HepG2 (cell line): ENCODE data around the gene ALDOA. TPM values are rescaled to one million over a fixed set of nuclear protein-coding genes. Genes with fewer than 3 reads are reported as not detected.

Source experiments
- ATAC-seq: fragments of 200-7000 bp; cut with Tn5 transposase; 3 replicates; pipeline ENCODE4 v1.9.1; 2020; ENCODE audit warnings: mild to moderate bottlenecking, moderate library complexity
- BruUV-seq: library from RNA; stranded (reverse); fragments of 400-500 nt; replicated peaks from 2 replicates; lab custom pipeline; 2021; lab: Mats Ljungman, UMichigan
- CTCF ChIA-PET: fragments of 300-600 bp; formaldehyde crosslinking; extraction: SDS; loops from one replicate; lab custom pipeline; 2021; ENCODE audit warnings: low total read pairs, inconsistent platforms, low intra/inter-chr PET ratio; lab: Yijun Ruan, JAX
- POLR2A ChIA-PET: fragments of 350-600 bp; sonication (Branson Sonifier 250); formaldehyde crosslinking; loops from one replicate; lab custom pipeline; 2020; ENCODE audit warnings: antibody characterized with exemption, inconsistent platforms; lab: Yijun Ruan, JAX
- DNase-seq: peaks from one replicate; pipeline ENCODE4 v3.0.0-alpha.2; 2015; ENCODE audit warnings: low spot score
- FAIRE-seq: peaks from 3 replicates; lab custom pipeline; 2011; peaks lifted over from hg19 to GRCh38; lab: Jason Lieb, UNC
- H2AFZ ChIP-seq: one replicate; pipeline ENCODE4 v1.6.1; 2011; ENCODE audit warnings: low read length, inconsistent platforms
- H3K27ac ChIP-seq: fragments of 300-600 bp; 3 replicates; pipeline ENCODE4 v1.8.0; 2011; ENCODE audit warnings: mixed run types, mild to moderate bottlenecking, mixed read lengths, low read length, inconsistent platforms; ENCODE audit not compliant: insufficient read depth; ENCODE audit errors: extremely low read length
- H3K27me3 ChIP-seq, 2 experiments: fragments of 200-600 bp in 1 of 2; 2 replicates in 1 of 2; 3 replicates in 1 of 2; pipeline versions ENCODE4 v1.6.0 to v1.8.0; 2011; ENCODE audit warnings: low read length in 2 of 2, mild to moderate bottlenecking in 2 of 2, moderate library complexity in 2 of 2, inconsistent platforms in 1 of 2; ENCODE audit not compliant: insufficient read depth in 2 of 2, control insufficient read depth in 1 of 2
- H3K36me3 ChIP-seq, 2 experiments: fragments of 200-600 bp in 1 of 2; replicated peaks in 1 of 2; 2 replicates in 1 of 2; 3 replicates in 1 of 2; pipeline versions ENCODE4 v1.5.1 to v1.8.0; 2011; ENCODE audit warnings: low read length in 2 of 2, inconsistent platforms in 1 of 2; ENCODE audit not compliant: insufficient read depth in 2 of 2, control insufficient read depth in 1 of 2
- H3K4me1 ChIP-seq: 2 replicates; pipeline ENCODE4 v1.5.1; 2012; ENCODE audit warnings: low read length, inconsistent platforms; ENCODE audit not compliant: insufficient read depth
- H3K4me2 ChIP-seq: 2 replicates; pipeline ENCODE4 v1.6.0; 2011; ENCODE audit warnings: low read depth, low read length, inconsistent platforms
- H3K4me3 ChIP-seq, 3 experiments: fragments of 200-600 bp in 1 of 3; sonication (generic), shearing (Covaris generic) in 1 of 3; replicated peaks in 1 of 3; 2 replicates each; pipeline ENCODE4 v1.5.1; 2011 to 2016; ENCODE audit warnings: low read length in 3 of 3, inconsistent platforms in 2 of 3, low read depth in 2 of 3, mild to moderate bottlenecking in 2 of 3, control low read depth in 1 of 3, mixed read lengths in 1 of 3; ENCODE audit not compliant: insufficient read depth in 1 of 3
- H3K79me2 ChIP-seq: one replicate; pipeline ENCODE4 v1.6.1; 2011; ENCODE audit warnings: low read length, inconsistent platforms; ENCODE audit not compliant: insufficient read depth
- H3K9ac ChIP-seq: 2 replicates; pipeline ENCODE4 v1.6.0; 2011; ENCODE audit warnings: mild to moderate bottlenecking, low read depth, low read length, inconsistent platforms; ENCODE audit not compliant: insufficient read depth
- H3K9me3 ChIP-seq: 2 replicates; pipeline ENCODE4 v1.5.1; 2012; ENCODE audit warnings: mild to moderate bottlenecking, low read length
- H4K20me1 ChIP-seq: 2 replicates; pipeline ENCODE4 v1.6.0; 2011; ENCODE audit warnings: inconsistent platforms, mild to moderate bottlenecking, low read length, moderate library complexity; ENCODE audit not compliant: insufficient read depth
- ATM ChIP-seq: fragments of 450-650 bp; IDR thresholded peaks from 2 replicates; pipeline ENCODE4 v1.7.1; 2017; ENCODE audit warnings: mild to moderate bottlenecking, borderline replicate concordance
- FOXO4 ChIP-seq: sonication (generic); formaldehyde crosslinking; conservative IDR thresholded peaks from 2 replicates; pipeline ENCODE4 v1.8.1; 2023; ENCODE audit warnings: missing genetic modification reagents
- GZF1 ChIP-seq: sonication (generic); formaldehyde crosslinking; IDR thresholded peaks from 2 replicates; pipeline ENCODE4 v1.5.1; 2020; ENCODE audit warnings: mild to moderate bottlenecking, missing genetic modification reagents
- HNRNPL ChIP-seq: fragments of 200-400 bp; formaldehyde crosslinking; IDR thresholded peaks from 2 replicates; pipeline ENCODE4 v1.6.1; 2017; ENCODE audit warnings: mild to moderate bottlenecking, low read depth, low read length
- IKZF1 ChIP-seq: fragments of 450-650 bp; IDR thresholded peaks from 2 replicates; pipeline ENCODE4 v1.7.1; 2016
- KDM4B ChIP-seq: sonication (generic); formaldehyde crosslinking; IDR thresholded peaks from 2 replicates; pipeline ENCODE4 v1.4.0; 2020; ENCODE audit warnings: missing genetic modification reagents
- KDM5A ChIP-seq: fragments of 200-600 bp; sonication (generic); IDR thresholded peaks from 2 replicates; pipeline ENCODE4 v1.7.0; 2018; ENCODE audit warnings: antibody characterized with exemption, mild to moderate bottlenecking, low read length, borderline replicate concordance
- LCORL ChIP-seq, 2 experiments: fragments of 450-650 bp in 1 of 2; sonication (generic) in 1 of 2; formaldehyde crosslinking in 1 of 2; IDR thresholded peaks; 2 replicates each; pipeline versions ENCODE4 v1.5.0 to v1.6.1; 2017 to 2020; ENCODE audit warnings: antibody characterized with exemption in 1 of 2, missing genetic modification reagents in 1 of 2
- MIER2 ChIP-seq: IDR thresholded peaks from 2 replicates; pipeline ENCODE4 v1.6.1; 2016; ENCODE audit warnings: missing biosample characterization, missing genetic modification reagents
- MYNN ChIP-seq: sonication (generic); formaldehyde crosslinking; IDR thresholded peaks from 2 replicates; pipeline ENCODE4 v1.4.0; 2020; ENCODE audit warnings: mild to moderate bottlenecking, low read depth, missing genetic modification reagents
- NFE2 ChIP-seq: sonication (generic); formaldehyde crosslinking; IDR thresholded peaks from 2 replicates; pipeline ENCODE4 v1.4.0; 2020; ENCODE audit warnings: missing genetic modification reagents
- RBM22 ChIP-seq: fragments of 200-400 bp; formaldehyde crosslinking; optimal IDR thresholded peaks from 2 replicates; pipeline ENCODE3; 2017; ENCODE audit warnings: mild to moderate bottlenecking, low read length, moderate library complexity
- RNF2 ChIP-seq: fragments of 450-650 bp; conservative IDR thresholded peaks from 2 replicates; pipeline ENCODE4 v1.6.1; 2016; ENCODE audit warnings: low read depth
- SMARCC2 ChIP-seq: fragments of 450-650 bp; IDR thresholded peaks from 2 replicates; pipeline ENCODE4 v1.6.1; 2017; ENCODE audit warnings: antibody characterized with exemption, mild to moderate bottlenecking
- SP4 ChIP-seq: sonication (generic); formaldehyde crosslinking; IDR thresholded peaks from 2 replicates; pipeline ENCODE4 v1.8.1; 2023; ENCODE audit warnings: mild to moderate bottlenecking, missing genetic modification reagents
- ZNF432 ChIP-seq: sonication (generic); formaldehyde crosslinking; IDR thresholded peaks from 2 replicates; pipeline ENCODE4 v1.5.0; 2020; ENCODE audit warnings: missing genetic modification reagents, mild to moderate bottlenecking, borderline replicate concordance
- ZNF530 ChIP-seq: sonication (generic); formaldehyde crosslinking; IDR thresholded peaks from 2 replicates; pipeline ENCODE4 v1.5.0; 2020; ENCODE audit warnings: low read depth, mild to moderate bottlenecking, missing genetic modification reagents
- ZNF607 ChIP-seq: sonication (generic); formaldehyde crosslinking; IDR thresholded peaks from 2 replicates; pipeline ENCODE4 v1.5.1; 2020; ENCODE audit warnings: missing genetic modification reagents, mild to moderate bottlenecking, borderline replicate concordance
- ZNF616 ChIP-seq: sonication (generic); formaldehyde crosslinking; IDR thresholded peaks from 2 replicates; pipeline ENCODE4 v1.5.0; 2020; ENCODE audit warnings: low read depth, mild to moderate bottlenecking, missing genetic modification reagents
- WGBS: methylation state at CpG from one replicate; pipeline ENCODE4 v1.1.6; 2017; ENCODE audit warnings: low lambda C conversion rate; 5-methylcytosine and 5-hydroxymethylcytosine counted together
- in situ Hi-C: cut with HindIII; loops from 2 replicates; pipeline ENCODE4 v1.10.0; 2017; ENCODE audit warnings: low pct_unique_long_range_greater_than_20kb; ENCODE audit not compliant: extremely low pct_ligation_motif_present
- intact Hi-C: fragments of 100-400 bp; cut with micrococcal nuclease; formaldehyde crosslinking; loops from one replicate; pipeline ENCODE4 v1.10.0; 2022; ENCODE audit not compliant: unreplicated experiment
- polyA plus RNA-seq, 8 experiments: library from polyadenylated mRNA; depleted of rRNA in 3 of 8; stranded (reverse) in 7 of 8; unstranded in 1 of 8; fragments of >200 nt; fragmentation: Illumina TruSeq in 4 of 8; extraction: Trizol in 4 of 8; gene quantifications; 2 replicates each; pipeline versions ENCODE4 v1.2.1 to v1.2.3, GENCODE V29; 2011 to 2016; ENCODE audit warnings: low read depth in 4 of 8, missing spikeins in 1 of 8, mixed read lengths in 1 of 8; ENCODE audit not compliant: insufficient read depth in 1 of 8
- total RNA-seq, 5 experiments: library from RNA; depleted of rRNA; stranded (reverse); fragments of >200 nt; fragmentation: Illumina TruSeq; extraction: Trizol; gene quantifications; 2 replicates each; pipeline ENCODE4 v1.2.3, GENCODE V29; 2016; ENCODE audit warnings: low read depth in 1 of 5
- TF ChIP-seq, protein P1 (sequence below): IDR thresholded peaks from 2 replicates; pipeline ENCODE4 v1.6.1; 2016; ENCODE audit warnings: mild to moderate bottlenecking, missing biosample characterization, missing genetic modification reagents

The ALDOA gene
- total and polyA plus RNA-seq, 2 of the 13 experiments (the other 11 are each of a cell fraction or from before 2014, with no cell fraction given), result 925 to 1,884 TPM

DNA sequence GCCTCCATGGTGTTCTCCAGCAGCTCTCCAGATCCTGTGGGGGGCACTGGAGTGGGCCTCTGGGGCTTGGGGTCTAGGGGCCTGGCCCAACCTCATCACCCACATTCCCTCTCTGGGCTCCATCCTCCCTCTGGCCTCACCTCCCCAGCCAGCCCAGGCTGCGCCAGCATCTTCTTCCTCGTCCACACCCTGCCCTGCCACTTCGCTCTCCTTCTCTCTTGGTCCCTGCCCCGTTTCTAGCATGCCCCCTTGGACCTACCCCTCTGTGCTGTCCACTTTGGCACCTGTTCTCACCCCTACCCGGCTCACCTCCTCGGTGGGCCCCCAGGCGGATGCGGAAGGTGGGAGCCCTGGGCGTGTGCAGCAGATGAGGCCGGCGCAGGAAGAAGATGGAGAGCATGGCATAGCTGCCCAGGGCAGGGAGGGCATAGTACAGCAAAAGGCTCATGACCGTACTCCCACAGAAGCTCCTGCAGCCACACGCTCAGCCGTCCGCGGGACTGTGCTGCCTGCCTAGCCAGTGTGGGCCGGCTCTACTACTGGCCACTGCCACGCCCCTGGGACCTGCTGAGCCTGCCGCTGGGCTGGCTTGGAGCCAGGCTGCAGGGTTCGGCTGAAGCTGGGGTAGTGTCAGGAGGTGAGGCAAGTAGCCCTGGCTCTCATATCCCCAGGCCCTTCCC is 47.6 kb downstream of the ALDOA start, which contains the start of gene GDPD3:
Gene GDPD3, minus strand, starts transcription at position 507 of the 680 bp plus-strand sequence. Its CDS starts 59 bp downstream, at position 448.
- Histone ChIP-seq H3K36me3 (peaks cover 9 to 16% of the 10 kb centered on the region in 2 experiments; a peak in 3 of 5 replicates), H3K9ac (peak within 1 kb of the TSS; percentile 59), H4K20me1 (no peaks in the 10 kb centered on the region), H3K4me2 (peak within 1 kb of the TSS; percentile 87), H3K4me3 (peak within 1 kb of the TSS; percentile 23 to 65 (median 27)), H3K4me1 (peaks cover 30% of the 10 kb centered on the region), H3K79me2 (no peaks in the 10 kb centered on the region), H3K27ac (peak within 1 kb of the TSS; percentile 70), H3K27me3 (no peaks in the 10 kb centered on the region), H2AFZ (peak within 1 kb of the TSS; percentile 35), H3K9me3 (no peaks in the 10 kb centered on the region)
- WGBS, result 69% methylated on average over 18 of the region's 20 CpGs
- intact Hi-C loops, result no loop called here
- ATAC-seq, result peak; percentile 48
- peak; percentile 39 for DNase-seq
- no TSS peak for BruUV-seq
- in situ Hi-C loops, result no loop called here
- POLR2A ChIA-PET, result interaction anchor here (0.9 to 3.4 kb wide), 10 partner anchors 8 to 222 kb away, joined by 3 to 42 read pairs (median 9); partner anchors contain the start of genes ALDOA, CORO1A, MAPK3 and TBX6
- FAIRE-seq, result no peak
- CTCF ChIA-PET, result interaction anchor here (1.1 to 2.4 kb wide), 4 partner anchors 21 to 73 kb away, joined by 3 to 19 read pairs (median 4); partner anchors contain the start of genes CORO1A and TBX6
- TF ChIP-seq RBM22, result no peak
- TF ChIP-seq KDM5A, result no peak
- TF ChIP-seq MIER2 (CRISPR knock-in tag), result no peak
- TF ChIP-seq ZNF530 (CRISPR knock-in tag), result no peak
- no peak for TF ChIP-seq ATM
- TF ChIP-seq, protein P1, sequence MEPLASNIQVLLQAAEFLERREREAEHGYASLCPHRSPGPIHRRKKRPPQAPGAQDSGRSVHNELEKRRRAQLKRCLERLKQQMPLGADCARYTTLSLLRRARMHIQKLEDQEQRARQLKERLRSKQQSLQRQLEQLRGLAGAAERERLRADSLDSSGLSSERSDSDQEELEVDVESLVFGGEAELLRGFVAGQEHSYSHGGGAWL (CRISPR knock-in tag), result no peak; the same call in 1 of the 2 replicates
- TF ChIP-seq IKZF1, result no peak
- TF ChIP-seq ZNF432, result no peak
- no peak for TF ChIP-seq FOXO4 (CRISPR knock-in tag)
- no peak for TF ChIP-seq RNF2
- TF ChIP-seq GZF1 (CRISPR knock-in tag), result peak; percentile 70; the same call in 1 of the 2 replicates
- TF ChIP-seq HNRNPL, result 0 out of 2 replicates have a peak, but pooled peaks have one; percentile 45
- TF ChIP-seq SMARCC2, result no peak
- no peak for TF ChIP-seq KDM4B (CRISPR knock-in tag)
- no peak for TF ChIP-seq LCORL (IDR thresholded peaks at IDR 0.05)
- no peak for TF ChIP-seq LCORL (CRISPR knock-in tag; IDR thresholded peaks at IDR 0.05)
- TF ChIP-seq SP4 (CRISPR knock-in tag), result peak; percentile 59; the same call in 1 of the 2 replicates
- TF ChIP-seq ZNF616 (CRISPR knock-in tag), result no peak
- TF ChIP-seq MYNN, result no peak
- no peak; the same call in 1 of the 2 replicates for TF ChIP-seq ZNF607
- no peak for TF ChIP-seq NFE2 (CRISPR knock-in tag)
